Peyer's patch (tissue), 4 donors: ENCODE results near the gene RHBDD3. TPM values are rescaled to one million over a fixed set of nuclear protein-coding genes. Genes with fewer than 3 reads are reported as not detected.

ENCODE experiments used
- DNase-seq, 3 donors: peaks; one replicate each; pipeline ENCODE4 v3.0.0-alpha.2; 2017 to 2019
- H3K27ac ChIP-seq, 4 donors: fragments of 200-600 bp; sonication (generic); one replicate each; pipeline ENCODE4 v1.5.1; 2016 to 2019
- H3K27me3 ChIP-seq, 2 donors: fragments of 200-600 bp; sonication (generic); one replicate each; pipeline ENCODE4 v1.5.1; 2019
- H3K36me3 ChIP-seq, 3 donors: fragments of 200-600 bp; sonication (generic); one replicate each; pipeline ENCODE4 v1.5.1; 2016 to 2019
- H3K4me1 ChIP-seq, 4 donors: fragments of 200-600 bp; sonication (generic); one replicate each; pipeline ENCODE4 v1.5.1; 2016 to 2019
- H3K4me3 ChIP-seq, 4 donors: fragments of 200-600 bp; sonication (generic); 1 replicate in 3 of 4; 2 replicates in 1 of 4; pipeline ENCODE4 v1.5.1; 2016 to 2019; ENCODE audit warnings: mild to moderate bottlenecking in 1 of 4
- H3K9me3 ChIP-seq, 4 donors: fragments of 200-600 bp; sonication (generic); one replicate each; pipeline ENCODE4 v1.5.1; 2016 to 2019; ENCODE audit warnings: mild to moderate bottlenecking in 1 of 4
- POLR2A ChIP-seq, 2 donors: fragments of 450-650 bp; IDR thresholded peaks; one replicate each; pipeline ENCODE4 v1.5.1; 2017; ENCODE audit warnings: antibody characterized with exemption in 2 of 2, mild to moderate bottlenecking in 2 of 2, moderate library complexity in 2 of 2
- total RNA-seq, 4 donors: library from RNA; depleted of rRNA; stranded (reverse); fragments of >200 nt; gene quantifications; one replicate each; pipeline ENCODE4 v1.1.0, GENCODE V29; 2016
- TF ChIP-seq, protein P1 (sequence below), 6 experiments: fragments of 450-650 bp in 4 of 6; fragments of 200-600 bp in 2 of 6; sonication (generic) in 1 of 6; IDR thresholded peaks; one replicate each; pipeline ENCODE4 v1.5.1; 2017 to 2019; ENCODE audit warnings: antibody characterized with exemption in 6 of 6, mild to moderate bottlenecking in 3 of 6, moderate library complexity in 1 of 6

Gene RHBDD3
- total RNA-seq, 4 donors from 2014 or later: 25.4 to 47.2 (median 36.2) TPM

- DNase-seq: peak in 2 of 3 donors; percentile 44 to 45
- Histone ChIP-seq H3K9me3 (no peaks in the 10 kb centered on the region), H3K27ac (peak overlapping the region in 2 of 4 donors; percentile 65 to 76), H3K4me1 (peaks cover 0 to 27% (median 7%) of the 10 kb centered on the region in 4 donors), H3K4me3 (no peak overlapping the region), H3K36me3 (peaks cover 0 to 43% (median 2%) of the 10 kb centered on the region in 3 donors), H3K27me3 (no peaks in the 10 kb centered on the region)
- no peak for TF ChIP-seq POLR2A (IDR thresholded peaks at IDR 0.05)
- TF ChIP-seq, protein P1, sequence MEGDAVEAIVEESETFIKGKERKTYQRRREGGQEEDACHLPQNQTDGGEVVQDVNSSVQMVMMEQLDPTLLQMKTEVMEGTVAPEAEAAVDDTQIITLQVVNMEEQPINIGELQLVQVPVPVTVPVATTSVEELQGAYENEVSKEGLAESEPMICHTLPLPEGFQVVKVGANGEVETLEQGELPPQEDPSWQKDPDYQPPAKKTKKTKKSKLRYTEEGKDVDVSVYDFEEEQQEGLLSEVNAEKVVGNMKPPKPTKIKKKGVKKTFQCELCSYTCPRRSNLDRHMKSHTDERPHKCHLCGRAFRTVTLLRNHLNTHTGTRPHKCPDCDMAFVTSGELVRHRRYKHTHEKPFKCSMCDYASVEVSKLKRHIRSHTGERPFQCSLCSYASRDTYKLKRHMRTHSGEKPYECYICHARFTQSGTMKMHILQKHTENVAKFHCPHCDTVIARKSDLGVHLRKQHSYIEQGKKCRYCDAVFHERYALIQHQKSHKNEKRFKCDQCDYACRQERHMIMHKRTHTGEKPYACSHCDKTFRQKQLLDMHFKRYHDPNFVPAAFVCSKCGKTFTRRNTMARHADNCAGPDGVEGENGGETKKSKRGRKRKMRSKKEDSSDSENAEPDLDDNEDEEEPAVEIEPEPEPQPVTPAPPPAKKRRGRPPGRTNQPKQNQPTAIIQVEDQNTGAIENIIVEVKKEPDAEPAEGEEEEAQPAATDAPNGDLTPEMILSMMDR (IDR thresholded peaks at IDR 0.05): no peak
Observed at GRCh38 chr22:29301716-29302401, 34.1 kb upstream of the RHBDD3 start.

GRCh38 chr22:29300807-29301601, 33.2 kb upstream of the RHBDD3 start:
- Histone ChIP-seq H3K27ac (no peak overlapping the region), H3K36me3 (peaks cover 0 to 52% (median 2%) of the 10 kb centered on the region in 3 donors), H3K4me1 (peaks cover 0 to 27% (median 3%) of the 10 kb centered on the region in 4 donors), H3K27me3 (no peaks in the 10 kb centered on the region), H3K4me3 (no peak overlapping the region), H3K9me3 (no peaks in the 10 kb centered on the region)
- TF ChIP-seq, protein P1 (IDR thresholded peaks at IDR 0.05): no peak
- TF ChIP-seq POLR2A (IDR thresholded peaks at IDR 0.05): no peak
- DNase-seq: peak in 1 of 3 donors; percentile 45

- no peak for TF ChIP-seq POLR2A (IDR thresholded peaks at IDR 0.05)
- TF ChIP-seq, protein P1 (IDR thresholded peaks at IDR 0.05): no peak
- no peak overlapping the region for H3K4me3 ChIP-seq
- no peaks in the 10 kb centered on the region for H3K27me3 ChIP-seq
- peaks cover 0 to 27% (median 2%) of the 10 kb centered on the region in 4 donors for H3K4me1 ChIP-seq
- peaks cover 0 to 58% (median 2%) of the 10 kb centered on the region in 3 donors for H3K36me3 ChIP-seq
- DNase-seq: peak in 1 of 3 donors; percentile 39
- H3K9me3 ChIP-seq: no peaks in the 10 kb centered on the region
- H3K27ac ChIP-seq: no peak overlapping the region
Observed at GRCh38 chr22:29300467-29300806, 32.7 kb upstream of the RHBDD3 start.

DNA sequence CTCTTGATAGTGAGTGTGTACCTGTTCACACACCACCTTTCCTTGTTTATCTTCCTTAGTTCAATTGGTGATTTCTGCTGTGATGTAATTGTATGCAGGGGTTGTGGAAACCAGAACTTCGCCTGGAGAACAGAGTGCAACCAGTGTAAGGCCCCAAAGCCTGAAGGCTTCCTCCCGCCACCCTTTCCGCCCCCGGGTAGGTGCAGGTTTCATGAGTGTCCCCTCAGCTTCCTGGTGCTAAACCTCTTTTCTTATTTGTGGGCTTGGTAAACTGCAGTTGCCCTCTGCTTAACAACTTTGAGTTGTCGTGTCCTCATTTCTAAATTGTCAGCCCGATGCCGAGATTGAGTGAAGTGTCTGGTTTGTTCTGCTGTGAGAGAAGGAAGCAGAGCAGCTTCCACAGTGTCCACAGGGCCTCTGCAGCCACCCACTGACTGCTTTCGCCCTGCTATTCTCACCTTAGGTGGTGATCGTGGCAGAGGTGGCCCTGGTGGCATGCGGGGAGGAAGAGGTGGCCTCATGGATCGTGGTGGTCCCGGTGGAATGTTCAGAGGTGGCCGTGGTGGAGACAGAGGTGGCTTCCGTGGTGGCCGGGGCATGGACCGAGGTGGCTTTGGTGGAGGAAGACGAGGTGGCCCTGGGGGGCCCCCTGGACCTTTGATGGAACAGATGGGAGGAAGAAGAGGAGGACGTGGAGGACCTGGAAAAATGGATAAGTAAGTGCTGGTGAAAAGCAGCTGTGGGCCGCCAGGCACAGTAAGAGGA, 31.5 kb upstream of the RHBDD3 start:
- H3K36me3 ChIP-seq: peaks cover 0 to 69% (median 2%) of the 10 kb centered on the region in 3 donors
- TF ChIP-seq POLR2A (IDR thresholded peaks at IDR 0.05): no peak
- TF ChIP-seq, protein P1 (IDR thresholded peaks at IDR 0.05): no peak
- peak in 1 of 3 donors; percentile 32 for DNase-seq

GRCh38 chr22:29298641-29299040, 30.9 kb upstream of the RHBDD3 start:
- Histone ChIP-seq H3K9me3 (no peaks in the 10 kb centered on the region), H3K4me3 (no peak overlapping the region), H3K4me1 (peaks cover 0 to 27% (median 2%) of the 10 kb centered on the region in 4 donors), H3K27me3 (no peaks in the 10 kb centered on the region), H3K36me3 (peaks cover 0 to 76% (median 2%) of the 10 kb centered on the region in 3 donors), H3K27ac (no peak overlapping the region)
- peak in 1 of 3 donors; percentile 34 for DNase-seq
- TF ChIP-seq POLR2A (IDR thresholded peaks at IDR 0.05): no peak
- TF ChIP-seq, protein P1 (IDR thresholded peaks at IDR 0.05): no peak

More for the DNA sequence above, 31.5 kb upstream of the RHBDD3 start:
- no peak overlapping the region for H3K4me3 ChIP-seq
- no peak overlapping the region for H3K27ac ChIP-seq
- H3K4me1 ChIP-seq: peaks cover 0 to 27% (median 2%) of the 10 kb centered on the region in 4 donors
- H3K27me3 ChIP-seq: no peaks in the 10 kb centered on the region
- H3K9me3 ChIP-seq: no peaks in the 10 kb centered on the region
